PC-9 (cell line): ENCODE data around the gene SMIM12.

Experiments used
- CTCF ChIP-seq: fragments of 200-600 bp; sonication (generic); conservative IDR thresholded peaks from 2 replicates; pipeline ENCODE4 v1.6.1; 2017; ENCODE audit warnings: mixed run types, antibody characterized with exemption, mild to moderate bottlenecking, moderate library complexity
- EZH2 ChIP-seq: fragments of 200-600 bp; sonication (generic); IDR thresholded peaks from 2 replicates; pipeline ENCODE4 v1.8.0; 2017; ENCODE audit warnings: antibody characterized with exemption, low read depth

GRCh38 chr1:34906756-34907155 is 47.2 kb upstream of the SMIM12 start:
- TF ChIP-seq CTCF, result no peak
- TF ChIP-seq EZH2, result no peak
